Esophagus muscularis mucosa (tissue), 4 donors: ENCODE measurements around the gene MYRIP.

Source experiments
- CTCF ChIP-seq, 3 experiments: fragments of 200-600 bp in 2 of 3; fragments of 450-650 bp in 1 of 3; sonication (generic) in 2 of 3; IDR thresholded peaks; one replicate each; pipeline ENCODE4 v1.5.1; 2017 to 2019; ENCODE audit warnings: antibody characterized with exemption in 3 of 3, mild to moderate bottlenecking in 2 of 3, moderate library complexity in 1 of 3
- EP300 ChIP-seq: sonication (generic); formaldehyde crosslinking; IDR thresholded peaks from one replicate; pipeline ENCODE4 v1.6.1; 2017; ENCODE audit warnings: antibody characterized with exemption
- POLR2AphosphoS5 ChIP-seq, 2 donors: sonication (generic); formaldehyde crosslinking; IDR thresholded peaks; one replicate each; pipeline ENCODE4 v1.6.1; 2017; ENCODE audit warnings: antibody characterized with exemption in 2 of 2

- no peak for TF ChIP-seq CTCF (IDR thresholded peaks at IDR 0.05)
- TF ChIP-seq EP300: no peak
- TF ChIP-seq POLR2AphosphoS5 (IDR thresholded peaks at IDR 0.05): no peak
Observed at GRCh38 chr3:40237159-40237558, 427.8 kb downstream of the MYRIP start.
